Measurements from ENCODE around the gene SMIM13.

Gene SMIM13

GRCh38 chr6:11121851-11122250 lies 28.2 kb downstream of the SMIM13 start:
- no peak for DNase-seq (ENCODE audit: low read depth)

DNA sequence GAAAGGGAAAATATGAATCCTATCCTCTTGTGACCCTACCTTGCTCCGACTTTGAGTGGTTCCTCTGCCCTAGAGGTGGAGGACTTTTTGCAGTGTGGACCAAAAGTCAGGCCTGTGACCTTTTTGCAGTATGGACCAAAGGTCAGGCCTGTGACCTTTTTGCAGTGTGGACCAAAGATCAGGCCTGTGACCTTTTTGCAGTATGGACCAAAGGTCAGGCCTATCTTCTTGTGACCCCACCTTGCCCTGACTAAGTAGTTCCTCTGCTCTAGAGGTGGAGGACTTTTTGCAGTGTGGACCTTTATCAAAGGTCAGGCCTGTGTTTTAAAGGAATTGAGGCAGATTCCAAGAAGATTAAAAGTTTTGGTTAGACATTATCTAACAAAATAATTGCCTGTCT lies 28.7 kb downstream of the SMIM13 start:
- DNase-seq (ENCODE audit: low read depth), result no peak

GRCh38 chr6:11123978-11124377 lies 30.3 kb downstream of the SMIM13 start:
- DNase-seq (ENCODE audit: low read depth), result no peak

GRCh38 chr6:11126876-11127275 lies 33.2 kb downstream of the SMIM13 start:
- no peak for DNase-seq (ENCODE audit: low read depth)

GRCh38 chr6:11128608-11129007 lies 35.0 kb downstream of the SMIM13 start:
- no peak for DNase-seq (ENCODE audit: low read depth)

- DNase-seq (ENCODE audit: low read depth), result no peak
Observed at GRCh38 chr6:11129908-11130565, 36.4 kb downstream of the SMIM13 start.

DNA sequence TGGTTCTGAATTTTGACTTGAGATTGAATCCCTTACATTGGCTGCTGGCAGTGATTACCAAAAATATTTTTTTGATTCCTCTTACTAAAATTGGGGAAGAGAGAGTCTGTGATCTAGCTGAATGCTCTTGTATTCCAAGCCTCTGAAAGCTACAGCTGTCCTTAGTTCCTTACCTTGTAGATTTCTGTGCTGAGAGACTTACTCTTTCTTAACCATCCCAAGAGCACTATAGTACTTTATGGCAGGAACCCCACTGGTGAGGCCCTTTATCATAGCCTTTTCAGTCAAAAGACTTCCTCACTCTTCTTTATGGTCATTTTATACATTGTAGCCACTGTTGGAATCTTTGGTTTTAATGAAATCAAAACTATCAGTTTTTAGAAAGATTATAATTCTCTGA lies 37.0 kb downstream of the SMIM13 start:
- no peak for DNase-seq (ENCODE audit: low read depth)

DNA sequence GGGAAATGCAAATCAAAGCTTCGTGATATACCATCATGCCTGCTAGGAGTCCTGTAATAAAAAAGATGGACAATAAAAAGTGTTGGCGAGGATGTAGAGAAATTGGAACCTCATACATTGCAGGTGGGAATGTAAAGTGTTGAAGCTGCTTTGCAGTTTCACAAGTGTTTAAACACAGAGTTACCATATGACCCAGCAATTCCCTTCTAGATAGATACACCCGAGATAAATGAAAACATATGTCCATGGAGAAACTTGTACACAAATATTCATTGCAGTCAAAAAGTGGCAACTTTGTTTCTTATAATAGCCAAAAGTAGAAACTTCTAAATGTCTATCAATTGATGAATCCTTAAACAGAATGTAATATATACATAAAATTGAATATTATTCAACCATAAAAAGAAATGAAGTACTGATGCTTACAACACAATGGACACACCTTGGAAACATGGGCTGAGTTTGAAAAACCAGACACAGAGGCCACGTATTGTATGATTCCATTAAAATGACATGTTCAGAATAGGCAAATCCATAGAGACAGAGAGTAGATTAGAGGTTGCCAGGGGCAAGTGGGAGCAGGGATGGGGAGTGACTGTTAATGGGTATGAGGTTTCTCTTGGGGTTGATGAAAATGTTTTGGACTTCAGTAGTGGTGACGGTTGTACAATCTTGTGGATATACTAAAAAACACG lies 38.7 kb downstream of the SMIM13 start:
- no peak for DNase-seq (ENCODE audit: low read depth)

DNA sequence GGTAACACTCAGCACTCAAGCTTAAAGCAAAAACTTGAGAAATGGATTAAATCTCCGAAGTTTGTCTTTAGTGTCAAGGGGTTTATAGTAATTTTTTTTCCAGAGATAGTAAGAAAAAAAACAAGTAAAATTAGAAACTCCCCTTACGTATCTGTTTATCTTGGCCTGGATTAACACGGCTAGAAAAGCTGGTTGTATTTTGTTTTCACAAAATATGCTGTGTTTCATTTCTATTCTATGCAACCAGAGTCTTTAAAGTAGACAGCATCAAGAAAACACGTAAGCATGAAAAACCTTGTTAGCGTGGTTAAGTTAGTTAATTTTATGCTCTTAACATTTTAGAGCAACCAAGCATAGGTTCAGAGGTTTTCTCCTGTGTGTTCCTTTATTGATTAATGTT lies 39.6 kb downstream of the SMIM13 start:
- no peak for DNase-seq (ENCODE audit: low read depth)

DNA sequence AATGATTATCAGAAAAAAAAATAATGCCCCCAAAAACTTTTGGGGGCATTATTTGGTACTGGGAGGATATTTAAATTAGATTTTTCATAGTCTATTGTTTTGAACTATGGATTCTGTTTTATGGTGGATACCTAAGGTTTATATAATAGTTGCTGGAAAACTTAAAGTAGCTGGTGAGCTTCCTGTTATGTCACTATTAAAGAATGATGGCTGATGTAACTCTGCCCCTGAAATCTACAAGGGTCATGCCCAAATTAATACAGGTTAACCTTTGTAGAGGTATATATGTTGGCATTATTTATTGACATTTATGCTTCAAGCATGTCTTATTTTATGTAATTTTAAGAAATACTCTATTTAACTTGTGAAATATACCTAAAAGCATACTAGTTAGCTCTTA lies 43.2 kb downstream of the SMIM13 start:
- DNase-seq (ENCODE audit: low read depth), result no peak

DNA sequence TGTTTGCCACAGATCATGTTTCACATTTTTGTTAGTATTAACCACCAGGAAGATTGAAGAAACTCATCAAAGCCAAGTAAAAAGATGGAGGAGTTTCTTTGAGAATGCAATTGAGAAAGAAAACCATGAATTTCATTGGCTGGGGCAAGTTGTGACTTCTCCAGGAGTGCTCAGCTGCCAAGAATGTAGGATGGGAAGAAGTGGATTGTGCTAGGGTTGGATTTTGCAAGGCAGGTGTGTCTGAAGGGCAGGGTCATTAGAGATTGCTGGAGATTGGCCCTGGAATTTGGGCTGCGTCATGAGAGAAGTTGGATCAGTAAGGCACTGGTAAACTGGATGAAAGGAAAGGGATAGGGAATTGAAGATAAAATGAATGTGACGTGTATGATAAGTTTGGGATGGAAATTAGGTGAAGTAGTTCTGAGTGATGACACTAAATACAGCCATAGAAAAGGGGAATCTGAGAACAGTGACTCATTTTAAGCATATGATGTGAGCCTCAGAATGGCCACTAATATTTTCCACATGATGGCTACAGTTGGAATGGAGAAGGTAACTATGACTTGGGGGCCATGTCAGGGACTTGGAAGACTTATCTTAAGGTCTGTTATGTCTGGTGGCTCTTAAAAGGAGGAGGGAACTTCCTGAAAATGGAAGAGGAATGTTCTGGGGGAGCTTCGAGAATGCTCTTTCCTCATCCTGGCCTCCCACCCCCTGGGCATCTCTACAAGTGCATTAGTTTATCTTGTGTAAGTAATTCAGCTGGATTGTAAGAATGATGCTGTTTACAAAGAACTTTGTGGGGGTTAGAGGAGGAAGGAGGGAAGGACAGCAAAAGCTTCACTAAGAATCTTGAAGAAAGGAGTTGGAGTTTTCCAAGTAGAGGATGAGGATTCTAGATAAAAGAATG lies 45.7 kb downstream of the SMIM13 start:
- DNase-seq (ENCODE audit: low read depth), result no peak

GRCh38 chr6:11140056-11140455 lies 46.4 kb downstream of the SMIM13 start:
- DNase-seq (ENCODE audit: low read depth), result no peak

DNA sequence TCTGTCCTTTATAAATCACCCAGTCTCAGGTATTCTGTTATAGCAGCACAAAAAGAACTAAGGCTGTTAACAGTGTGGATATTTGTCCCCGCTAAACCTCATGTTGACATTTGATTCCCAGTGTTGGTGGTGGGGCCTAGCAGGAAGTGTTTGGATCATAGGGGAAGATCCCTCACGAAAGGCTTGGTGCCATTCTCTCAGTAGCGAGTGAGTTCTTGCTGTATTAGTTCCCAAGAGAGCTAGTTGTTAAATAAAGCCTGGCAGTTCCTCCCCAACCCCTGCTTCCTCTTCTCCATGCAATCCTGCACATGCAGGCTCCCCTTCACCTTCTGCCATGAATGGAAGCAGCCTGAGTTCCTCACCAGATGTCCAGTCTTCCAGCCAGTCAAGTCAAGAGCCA lies 47.7 kb downstream of the SMIM13 start:
- DNase-seq (ENCODE audit: low read depth), result no peak

DNA sequence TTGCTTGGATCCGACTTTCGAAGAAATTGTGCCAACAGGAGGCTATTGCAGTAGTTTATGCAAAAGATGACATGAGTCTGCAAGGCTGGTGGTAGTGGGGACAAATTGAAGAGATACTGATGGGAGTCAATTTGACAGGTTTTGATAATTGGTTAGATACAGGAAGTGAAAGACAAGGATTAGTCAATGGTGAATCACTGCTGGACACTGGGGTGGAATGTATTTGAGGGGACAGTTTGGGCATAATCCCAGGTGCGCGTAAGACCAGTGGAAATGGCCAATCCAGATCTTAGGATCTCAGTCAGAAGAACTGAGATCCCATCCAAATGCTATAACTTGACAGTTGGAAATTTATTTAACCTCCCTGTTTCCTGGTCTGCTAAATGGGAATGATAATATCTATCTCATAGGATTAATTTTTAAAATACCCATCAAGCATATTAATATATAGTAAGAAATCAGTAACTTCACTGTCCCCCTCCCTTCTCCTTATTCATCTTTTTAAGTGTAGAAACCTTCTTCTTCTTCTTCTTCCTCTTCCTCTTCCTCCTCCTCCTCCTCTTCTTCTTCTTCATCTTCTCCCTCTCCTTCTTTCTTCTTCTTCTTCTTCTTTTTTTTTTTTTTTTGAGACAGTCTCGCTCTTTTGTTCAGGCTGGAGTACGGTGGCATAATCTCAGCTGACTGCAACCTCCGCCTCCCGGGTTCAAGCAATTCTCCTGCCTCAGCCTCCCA lies 48.8 kb downstream of the SMIM13 start:
- DNase-seq (ENCODE audit: low read depth), result no peak

GRCh38 chr6:11143394-11144371 lies 50.0 kb downstream of the SMIM13 start:
- no peak for DNase-seq (ENCODE audit: low read depth)

DNA sequence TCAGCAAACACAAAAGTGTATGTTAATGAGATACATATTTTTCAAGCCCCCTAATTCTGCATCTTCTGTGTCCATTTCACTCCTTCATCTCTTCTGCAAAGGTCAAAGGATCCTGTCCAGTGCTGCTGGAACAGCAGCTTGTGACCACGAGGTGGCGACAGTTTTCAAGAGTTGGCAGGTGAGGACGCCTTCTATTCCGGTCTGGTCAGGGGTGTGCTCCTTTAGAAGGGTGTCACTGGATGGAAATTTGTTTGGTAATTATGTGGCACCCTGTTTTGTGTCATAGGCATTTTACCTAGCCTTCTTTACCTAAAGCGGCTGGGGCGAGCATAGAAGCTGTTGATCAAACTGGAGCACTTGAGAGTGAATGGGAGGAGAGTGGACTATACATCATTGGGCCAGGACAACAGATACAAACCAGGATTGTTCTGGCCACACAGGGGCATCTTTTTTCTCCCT lies 50.8 kb downstream of the SMIM13 start:
- peak; percentile 59 for DNase-seq (ENCODE audit: low read depth)

DNA sequence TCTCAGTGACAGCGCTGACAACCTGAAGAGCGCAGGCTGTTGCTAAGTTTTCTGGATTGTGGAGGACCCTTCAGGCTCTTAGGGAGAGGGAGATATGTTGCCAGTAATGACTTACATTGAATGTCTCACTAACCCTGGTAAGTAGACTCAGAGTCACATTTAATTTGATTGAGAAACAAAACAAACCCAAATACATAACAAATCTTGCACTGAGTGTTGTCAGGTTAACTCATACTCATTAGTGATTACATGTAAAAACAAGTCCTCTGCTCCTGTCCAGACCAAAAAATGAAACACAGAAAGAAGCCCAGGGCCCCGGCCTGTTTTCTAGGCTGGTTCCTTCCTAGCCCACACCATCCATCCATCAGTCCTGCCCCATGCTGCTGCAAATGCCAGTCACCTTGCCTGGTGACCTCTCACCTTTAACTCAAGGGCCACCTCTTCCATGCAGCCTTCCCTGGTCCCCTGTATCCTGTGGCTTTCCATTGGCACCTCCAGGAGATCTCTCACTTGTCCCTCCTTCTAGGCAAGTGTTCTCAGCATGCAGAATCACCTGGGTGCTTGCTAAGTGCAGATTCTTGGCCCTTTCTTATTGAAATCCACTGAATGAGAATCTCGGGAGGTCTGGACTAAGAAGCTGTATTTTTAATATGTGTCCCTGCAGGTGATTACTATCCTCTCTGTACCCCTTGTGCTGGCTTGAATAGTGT lies 52.6 kb downstream of the SMIM13 start:
- DNase-seq (ENCODE audit: low read depth), result no peak

DNA sequence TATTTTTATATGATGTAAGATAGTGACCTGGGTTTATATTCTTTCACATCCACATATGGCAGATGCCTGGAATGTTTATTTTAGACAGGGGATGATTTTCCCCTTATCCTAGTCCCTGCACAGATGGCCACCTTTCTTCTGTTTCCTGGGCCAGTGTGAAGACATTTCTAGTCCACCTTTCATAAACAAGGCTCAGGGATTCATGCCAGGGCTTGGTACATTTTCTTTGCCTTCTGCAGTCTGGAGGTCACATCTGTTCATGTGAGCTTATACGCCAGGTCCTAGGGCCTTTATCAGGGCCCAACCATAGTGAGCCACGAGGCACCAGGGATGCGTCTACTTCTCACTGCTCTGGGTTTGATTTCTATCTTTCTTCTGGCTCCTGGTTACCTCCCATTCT lies 55.9 kb downstream of the SMIM13 start:
- no peak for DNase-seq (ENCODE audit: low read depth)

DNA sequence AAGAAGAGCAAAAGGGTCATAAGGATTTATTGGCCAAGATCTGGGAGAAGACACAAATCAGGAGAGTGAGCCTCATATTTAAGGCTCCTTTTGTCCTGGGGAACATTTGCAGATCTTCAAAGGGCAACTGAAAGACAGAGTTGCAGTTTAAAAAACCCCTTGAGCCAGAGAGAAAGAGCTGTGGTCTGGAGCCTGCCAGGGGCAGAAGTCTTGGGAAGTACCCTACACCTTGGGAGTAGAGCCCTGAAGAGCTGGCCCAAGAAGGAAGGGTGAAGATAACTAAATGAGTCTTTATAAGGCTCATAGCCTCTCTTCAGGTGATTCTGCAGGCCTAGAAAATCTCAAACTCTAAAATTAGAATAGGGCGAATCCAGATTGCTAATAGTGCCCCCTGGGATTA lies 57.9 kb downstream of the SMIM13 start:
- DNase-seq (ENCODE audit: low read depth), result no peak

DNA sequence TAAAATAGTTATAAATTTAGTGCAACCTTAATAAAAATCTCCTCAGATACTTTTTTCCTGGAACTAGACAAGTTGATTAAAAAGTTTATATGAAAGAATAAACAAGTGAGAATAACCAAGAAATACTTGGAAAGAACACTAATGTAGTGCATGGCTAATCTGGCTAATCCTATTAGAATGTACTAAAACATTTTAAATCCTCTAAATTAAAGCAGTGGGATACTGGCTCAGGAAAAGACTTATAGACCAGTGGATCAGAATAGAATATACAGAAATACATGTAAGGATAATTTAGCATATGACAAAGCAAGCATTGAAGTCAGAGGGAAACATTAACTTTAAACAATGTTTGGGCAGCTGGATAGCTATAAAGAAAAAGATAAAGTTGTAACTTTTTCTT lies 58.9 kb downstream of the SMIM13 start:
- no peak for DNase-seq (ENCODE audit: low read depth)

Measured in activated T-helper 9 cell treated with anti-CD3 and anti-CD28 coated beads, Interleukin-2, amount 50 U/mL, for 16 hours (primary cell).